GM12891 (cell line): ENCODE measurements around the gene SIAH3.

Experiments used
- PAX5 ChIP-seq: IDR thresholded peaks from 2 replicates; pipeline ENCODE4 v1.6.1; 2011; ENCODE audit warnings: low read length, moderate library complexity, mild to moderate bottlenecking; ENCODE audit not compliant: insufficient read depth, severe bottlenecking
- POLR2A ChIP-seq: IDR thresholded peaks from 2 replicates; pipeline ENCODE4 v1.6.1; 2011; ENCODE audit warnings: low read depth, low read length, control low read depth
- POLR2AphosphoS5 ChIP-seq: IDR thresholded peaks from 2 replicates; pipeline ENCODE4 v1.6.1; 2011; ENCODE audit warnings: low read depth, low read length, control low read depth
- POU2F2 ChIP-seq: IDR thresholded peaks from 2 replicates; pipeline ENCODE4 v1.6.1; 2011; ENCODE audit warnings: low read depth, mild to moderate bottlenecking, control low read depth, low read length, moderate library complexity
- SPI1 ChIP-seq: IDR thresholded peaks from 2 replicates; pipeline ENCODE4 v1.6.1; 2011; ENCODE audit warnings: low read depth, low read length, control low read depth
- TAF1 ChIP-seq: IDR thresholded peaks from 2 replicates; pipeline ENCODE4 v1.6.1; 2011; ENCODE audit warnings: low read depth, low read length, control low read depth

- TF ChIP-seq POLR2AphosphoS5 (no peak), POLR2A (no peak), TAF1 (no peak), SPI1 (no peak), PAX5 (no peak), POU2F2 (no peak)
These were observed 21.0 kb upstream of the SIAH3 start for GRCh38 chr13:45872566-45872965.
